Keratinocyte (primary cell): Measurements from ENCODE around the gene C1RL. TPM values are rescaled to one million over a fixed set of nuclear protein-coding genes. Genes with fewer than 3 reads are reported as not detected.

ENCODE experiments used
- DNase-seq: peaks from one replicate; pipeline ENCODE4 v3.0.0-alpha.2; 2011; ENCODE audit warnings: low read depth, missing footprints, low spot score
- FAIRE-seq: peaks from 2 replicates; lab custom pipeline; 2011; peaks lifted over from hg19 to GRCh38; lab: Jason Lieb, UNC
- H2AFZ ChIP-seq: 2 replicates; pipeline ENCODE4 v1.6.0; 2012; ENCODE audit warnings: low read length, control low read depth, inconsistent platforms; ENCODE audit not compliant: control insufficient read depth
- H3K27ac ChIP-seq: 2 replicates; pipeline ENCODE4 v1.5.1; 2011; ENCODE audit warnings: low read length; ENCODE audit not compliant: control insufficient read depth, insufficient read depth
- H3K27me3 ChIP-seq: 3 replicates; pipeline ENCODE4 v1.6.0; 2011; ENCODE audit warnings: low read length; ENCODE audit not compliant: control insufficient read depth, insufficient read depth; ENCODE audit errors: extremely low read depth
- H3K36me3 ChIP-seq, 2 experiments: 2 replicates in 1 of 2; 3 replicates in 1 of 2; pipeline ENCODE4 v1.5.1; 2011; ENCODE audit warnings: low read length in 2 of 2, mild to moderate bottlenecking in 1 of 2; ENCODE audit not compliant: control insufficient read depth in 2 of 2, insufficient read depth in 2 of 2; ENCODE audit errors: extremely low read depth in 1 of 2
- H3K4me1 ChIP-seq: 3 replicates; pipeline ENCODE4 v1.5.1; 2011; ENCODE audit warnings: low read length; ENCODE audit not compliant: control insufficient read depth, insufficient read depth; ENCODE audit errors: extremely low read depth
- H3K4me2 ChIP-seq: 3 replicates; pipeline ENCODE4 v1.6.0; 2011; ENCODE audit warnings: low read depth, low read length; ENCODE audit not compliant: control insufficient read depth, insufficient read depth; ENCODE audit errors: extremely low read depth
- H3K4me3 ChIP-seq, 3 experiments: fragments of 200-600 bp in 1 of 3; sonication (generic) in 1 of 3; 2 replicates in 2 of 3; 3 replicates in 1 of 3; pipeline ENCODE4 v1.5.1; 2011 to 2016; ENCODE audit warnings: low read length in 3 of 3, mild to moderate bottlenecking in 3 of 3, control low read depth in 2 of 3, inconsistent platforms in 1 of 3, low read depth in 1 of 3, mixed read lengths in 1 of 3, mixed run types in 1 of 3, moderate library complexity in 1 of 3; ENCODE audit not compliant: control insufficient read depth in 2 of 3, insufficient read depth in 2 of 3; ENCODE audit errors: extremely low read depth in 1 of 3
- H3K79me2 ChIP-seq: 2 replicates; pipeline ENCODE4 v1.6.0; 2012; ENCODE audit warnings: low read length; ENCODE audit not compliant: control insufficient read depth, insufficient read depth
- H3K9ac ChIP-seq: 3 replicates; pipeline ENCODE4 v1.6.0; 2011; ENCODE audit warnings: low read length; ENCODE audit not compliant: control insufficient read depth, insufficient read depth; ENCODE audit errors: extremely low read depth
- H3K9me1 ChIP-seq: 3 replicates; pipeline ENCODE4 v1.6.0; 2011; ENCODE audit warnings: low read length; ENCODE audit not compliant: control insufficient read depth, insufficient read depth; ENCODE audit errors: extremely low read depth
- H3K9me3 ChIP-seq: 2 replicates; pipeline ENCODE4 v1.5.1; 2012; ENCODE audit warnings: low read depth, low read length; ENCODE audit not compliant: control insufficient read depth
- H4K20me1 ChIP-seq: 3 replicates; pipeline ENCODE4 v1.6.0; 2011; ENCODE audit warnings: low read length; ENCODE audit not compliant: control insufficient read depth, insufficient read depth; ENCODE audit errors: extremely low read depth
- EZH2 ChIP-seq: IDR thresholded peaks from one replicate; pipeline ENCODE4 v1.6.1; 2012; ENCODE audit warnings: inconsistent platforms, mild to moderate bottlenecking, low read length, moderate library complexity
- dilution Hi-C: fragments of 300-500 bp; cut with MboI; formaldehyde crosslinking; loops from one replicate; pipeline ENCODE4 v1.7.0; 2020; ENCODE audit warnings: low sequenced_read_pairs; ENCODE audit not compliant: extremely low pct_ligation_motif_present
- polyA plus RNA-seq, 5 experiments: library from polyadenylated mRNA; depleted of rRNA in 3 of 5; stranded (reverse) in 3 of 5; stranded (forward) in 1 of 5; unstranded in 1 of 5; fragments of >200 nt; gene quantifications; 1 replicate in 1 of 5; 2 replicates in 3 of 5; 3 replicates in 1 of 5; pipeline versions ENCODE4 v1.2.1 to v1.2.3, GENCODE V29; 2011 to 2012; ENCODE audit warnings: missing spikeins in 2 of 5, low read depth in 1 of 5, low replicate concordance in 1 of 5
- TF ChIP-seq, protein P1 (sequence below), 3 experiments: IDR thresholded peaks in 1 of 3; conservative IDR thresholded peaks in 1 of 3; optimal IDR thresholded peaks in 1 of 3; 2 replicates in 2 of 3; 3 replicates in 1 of 3; pipeline versions ENCODE3 to v1.5.1; 2011; ENCODE audit warnings: low read length in 3 of 3, mild to moderate bottlenecking in 3 of 3, moderate library complexity in 2 of 3, control low read depth in 1 of 3, inconsistent platforms in 1 of 3; ENCODE audit not compliant: insufficient read depth in 2 of 3; ENCODE audit errors: extremely low read depth in 1 of 3

Gene C1RL
- polyA plus RNA-seq, 1 donor (not counting 4 experiments of a cell fraction or from before 2014, with no cell fraction given): 9.3 TPM

DNA sequence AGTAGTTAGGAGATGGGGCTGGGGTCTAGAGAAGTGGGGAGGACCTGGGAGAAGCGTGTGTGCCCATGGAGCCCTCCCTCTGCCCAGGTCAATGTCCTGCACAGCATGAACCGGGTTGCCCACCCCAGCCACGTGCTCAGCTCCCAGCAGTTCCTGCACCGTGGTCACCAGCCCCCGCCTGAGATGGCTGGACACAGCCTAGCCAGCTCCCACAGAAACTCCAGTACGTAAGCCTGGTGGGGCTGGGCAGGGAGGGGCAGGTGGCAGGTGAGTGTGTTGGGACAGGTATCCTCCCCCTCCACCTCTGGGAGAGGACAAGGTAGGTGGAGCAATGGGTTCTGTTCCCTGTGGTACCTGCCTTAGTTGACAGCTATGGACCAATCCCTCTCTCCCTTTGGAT, 41.8 kb upstream of the C1RL start:
- FAIRE-seq: no peak
- no peaks in the 10 kb centered on the region for H3K27me3 ChIP-seq
- TF ChIP-seq, protein P1, sequence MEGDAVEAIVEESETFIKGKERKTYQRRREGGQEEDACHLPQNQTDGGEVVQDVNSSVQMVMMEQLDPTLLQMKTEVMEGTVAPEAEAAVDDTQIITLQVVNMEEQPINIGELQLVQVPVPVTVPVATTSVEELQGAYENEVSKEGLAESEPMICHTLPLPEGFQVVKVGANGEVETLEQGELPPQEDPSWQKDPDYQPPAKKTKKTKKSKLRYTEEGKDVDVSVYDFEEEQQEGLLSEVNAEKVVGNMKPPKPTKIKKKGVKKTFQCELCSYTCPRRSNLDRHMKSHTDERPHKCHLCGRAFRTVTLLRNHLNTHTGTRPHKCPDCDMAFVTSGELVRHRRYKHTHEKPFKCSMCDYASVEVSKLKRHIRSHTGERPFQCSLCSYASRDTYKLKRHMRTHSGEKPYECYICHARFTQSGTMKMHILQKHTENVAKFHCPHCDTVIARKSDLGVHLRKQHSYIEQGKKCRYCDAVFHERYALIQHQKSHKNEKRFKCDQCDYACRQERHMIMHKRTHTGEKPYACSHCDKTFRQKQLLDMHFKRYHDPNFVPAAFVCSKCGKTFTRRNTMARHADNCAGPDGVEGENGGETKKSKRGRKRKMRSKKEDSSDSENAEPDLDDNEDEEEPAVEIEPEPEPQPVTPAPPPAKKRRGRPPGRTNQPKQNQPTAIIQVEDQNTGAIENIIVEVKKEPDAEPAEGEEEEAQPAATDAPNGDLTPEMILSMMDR (optimal IDR thresholded peaks at IDR 0.05 in 1 of 3, IDR thresholded peaks at IDR 0.05 in 1 of 3, conservative IDR thresholded peaks at IDR 0.05 in 1 of 3; ENCODE audit: extremely low read depth in 1 of 3, insufficient read depth in 2 of 3, low read length in 3 of 3): no peak
- TF ChIP-seq EZH2: no peak

DNA sequence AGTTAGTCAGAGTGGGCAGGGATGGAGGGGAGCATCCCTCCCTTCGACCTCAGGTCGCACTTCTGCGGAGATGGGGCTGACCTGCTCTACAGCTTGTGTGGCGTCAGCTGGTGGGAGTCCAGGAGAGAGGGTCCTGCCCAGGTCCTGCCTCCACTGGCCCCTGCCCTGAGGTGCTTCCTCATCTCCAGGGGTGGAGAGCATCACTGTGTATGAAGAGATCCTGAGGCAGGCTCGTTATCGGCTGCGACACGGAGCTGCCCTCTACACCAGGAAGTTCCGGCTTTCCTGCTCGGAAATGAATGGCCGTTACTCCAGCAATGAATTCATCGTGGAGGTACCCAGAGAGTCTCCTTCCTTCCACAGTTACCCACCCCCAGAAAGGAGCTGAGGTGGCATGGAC, 41.3 kb upstream of the C1RL start:
- dilution Hi-C loops: no loop called here
- Histone ChIP-seq H3K36me3 (peaks cover 16 to 24% of the 10 kb centered on the region in 2 experiments), H3K4me3 (no peak overlapping the region), H2AFZ (no peak overlapping the region), H3K27ac (no peak overlapping the region), H3K4me2 (no peak overlapping the region), H3K9me1 (no peaks in the 10 kb centered on the region), H3K9ac (no peak overlapping the region), H3K79me2 (no peaks in the 10 kb centered on the region), H3K27me3 (no peaks in the 10 kb centered on the region), H4K20me1 (no peaks in the 10 kb centered on the region), H3K9me3 (no peaks in the 10 kb centered on the region), H3K4me1 (peaks cover 5% of the 10 kb centered on the region)
- TF ChIP-seq EZH2: no peak
- TF ChIP-seq, protein P1 (optimal IDR thresholded peaks at IDR 0.05 in 1 of 3, IDR thresholded peaks at IDR 0.05 in 1 of 3, conservative IDR thresholded peaks at IDR 0.05 in 1 of 3; ENCODE audit: extremely low read depth in 1 of 3, insufficient read depth in 2 of 3, low read length in 3 of 3): no peak
- FAIRE-seq (no peak), DNase-seq (no peak)

More for the DNA sequence above, 41.8 kb upstream of the C1RL start:
- no peaks in the 10 kb centered on the region for H3K9me1 ChIP-seq
- H2AFZ ChIP-seq: no peak overlapping the region
- peaks cover 10% of the 10 kb centered on the region for H3K4me1 ChIP-seq
- no peaks in the 10 kb centered on the region for H3K79me2 ChIP-seq
- peaks cover 16 to 24% of the 10 kb centered on the region in 2 experiments for H3K36me3 ChIP-seq
- no peak overlapping the region for H3K27ac ChIP-seq
- dilution Hi-C loops: no loop called here
- H3K4me3 ChIP-seq: no peak overlapping the region
- no peak for DNase-seq
- H3K4me2 ChIP-seq: no peak overlapping the region
- no peak overlapping the region for H3K9ac ChIP-seq
- H3K9me3 ChIP-seq: no peaks in the 10 kb centered on the region
- H4K20me1 ChIP-seq: no peaks in the 10 kb centered on the region
